Right atrium auricular region (tissue), 2 donors: ENCODE results near the gene SLC2A8. TPM values are rescaled to one million over a fixed set of nuclear protein-coding genes. Genes with fewer than 3 reads are reported as not detected.
A peak's percentile ranks its signal among the peaks of the same experiment; 100 is the strongest.

Experiments
- DNase-seq: peaks from one replicate; pipeline ENCODE4 v3.0.0-alpha.2; 2019; ENCODE audit warnings: low spot score
- H3K27ac ChIP-seq, 2 donors: fragments of 200-600 bp; sonication (generic); 1 replicate in 1 of 2; 2 replicates in 1 of 2; pipeline ENCODE4 v1.5.1; 2016 to 2019
- H3K27me3 ChIP-seq, 2 donors: fragments of 200-600 bp; sonication (generic); one replicate each; pipeline versions ENCODE4 v1.5.1 to v1.6.0; 2017 to 2019
- H3K36me3 ChIP-seq: fragments of 200-600 bp; sonication (generic); one replicate; pipeline ENCODE4 v1.5.1; 2016
- H3K4me1 ChIP-seq, 2 donors: fragments of 200-600 bp; sonication (generic); one replicate each; pipeline versions ENCODE4 v1.5.1 to v1.6.0; 2017 to 2019
- H3K4me3 ChIP-seq, 2 donors: fragments of 200-600 bp; sonication (generic); 1 replicate in 1 of 2; 2 replicates in 1 of 2; pipeline ENCODE4 v1.5.1; 2017 to 2019; ENCODE audit warnings: mild to moderate bottlenecking in 1 of 2, moderate library complexity in 1 of 2
- H3K9me3 ChIP-seq, 2 donors: fragments of 200-600 bp; sonication (generic); one replicate each; pipeline ENCODE4 v1.5.1; 2019
- total RNA-seq, 2 donors: library from RNA; depleted of rRNA; stranded (reverse); fragments of >200 nt; gene quantifications; one replicate each; pipeline ENCODE4 v1.1.0, GENCODE V29; 2016
- TF ChIP-seq, protein P1 (sequence below), 2 donors: fragments of 200-600 bp; sonication (generic); IDR thresholded peaks; one replicate each; pipeline ENCODE4 v1.5.1; 2019; ENCODE audit warnings: antibody characterized with exemption in 2 of 2

The SLC2A8 gene
- total RNA-seq, 2 donors from 2014 or later = 19.2 to 19.8 TPM

DNA sequence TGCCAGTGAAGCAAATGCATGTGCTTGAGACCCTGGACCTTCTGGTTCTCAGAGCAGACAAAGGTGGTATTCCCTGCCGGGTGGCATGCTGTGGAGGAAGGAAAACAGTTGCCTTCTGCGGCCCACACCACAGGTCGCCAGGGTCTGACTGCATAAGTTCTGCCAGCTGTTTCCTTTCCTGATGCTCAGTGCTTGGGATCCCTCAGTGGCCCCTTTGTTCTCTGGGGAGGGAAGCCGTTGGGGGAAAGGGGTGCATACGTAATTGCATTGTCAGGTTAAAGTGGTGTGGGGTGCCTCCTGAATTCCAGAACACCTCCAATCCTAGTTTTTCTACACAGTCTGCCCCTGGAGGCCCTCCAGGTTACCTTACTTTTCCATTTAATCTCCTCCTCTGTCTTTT is 43.1 kb upstream of the SLC2A8 start:
- Histone ChIP-seq H3K27me3 (no peaks in the 10 kb centered on the region), H3K4me3 (no peak overlapping the region), H3K9me3 (no peaks in the 10 kb centered on the region), H3K27ac (no peak overlapping the region), H3K4me1 (no peaks in the 10 kb centered on the region), H3K36me3 (peaks cover 14% of the 10 kb centered on the region)
- no peak for DNase-seq
- TF ChIP-seq, protein P1, sequence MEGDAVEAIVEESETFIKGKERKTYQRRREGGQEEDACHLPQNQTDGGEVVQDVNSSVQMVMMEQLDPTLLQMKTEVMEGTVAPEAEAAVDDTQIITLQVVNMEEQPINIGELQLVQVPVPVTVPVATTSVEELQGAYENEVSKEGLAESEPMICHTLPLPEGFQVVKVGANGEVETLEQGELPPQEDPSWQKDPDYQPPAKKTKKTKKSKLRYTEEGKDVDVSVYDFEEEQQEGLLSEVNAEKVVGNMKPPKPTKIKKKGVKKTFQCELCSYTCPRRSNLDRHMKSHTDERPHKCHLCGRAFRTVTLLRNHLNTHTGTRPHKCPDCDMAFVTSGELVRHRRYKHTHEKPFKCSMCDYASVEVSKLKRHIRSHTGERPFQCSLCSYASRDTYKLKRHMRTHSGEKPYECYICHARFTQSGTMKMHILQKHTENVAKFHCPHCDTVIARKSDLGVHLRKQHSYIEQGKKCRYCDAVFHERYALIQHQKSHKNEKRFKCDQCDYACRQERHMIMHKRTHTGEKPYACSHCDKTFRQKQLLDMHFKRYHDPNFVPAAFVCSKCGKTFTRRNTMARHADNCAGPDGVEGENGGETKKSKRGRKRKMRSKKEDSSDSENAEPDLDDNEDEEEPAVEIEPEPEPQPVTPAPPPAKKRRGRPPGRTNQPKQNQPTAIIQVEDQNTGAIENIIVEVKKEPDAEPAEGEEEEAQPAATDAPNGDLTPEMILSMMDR (IDR thresholded peaks at IDR 0.05) = no peak

DNA sequence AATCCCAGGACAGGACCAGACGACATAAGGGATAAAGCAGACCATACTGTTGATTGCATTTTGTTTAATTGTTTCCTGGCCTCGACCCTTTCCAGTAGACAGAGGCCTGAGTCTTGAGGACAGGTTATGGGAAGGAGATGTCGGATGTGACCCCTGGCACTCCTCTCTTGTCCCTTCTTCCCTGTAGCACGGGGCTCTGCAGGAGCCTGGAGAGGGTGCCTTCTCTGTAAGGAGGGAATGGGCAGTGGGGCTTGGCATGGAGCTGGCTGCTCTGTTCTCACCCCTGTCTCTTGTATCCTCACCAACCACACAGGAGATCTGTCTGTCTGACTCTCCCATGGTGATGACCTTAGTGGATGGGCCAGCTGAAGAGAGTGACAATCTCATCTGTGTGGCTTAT is 40.1 kb upstream of the SLC2A8 start:
- no peak overlapping the region for H3K27ac ChIP-seq
- no peaks in the 10 kb centered on the region for H3K27me3 ChIP-seq
- DNase-seq = no peak
- no peaks in the 10 kb centered on the region for H3K9me3 ChIP-seq
- TF ChIP-seq, protein P1 (IDR thresholded peaks at IDR 0.05) = no peak
- H3K36me3 ChIP-seq = peaks cover 14% of the 10 kb centered on the region
- H3K4me1 ChIP-seq = no peaks in the 10 kb centered on the region
- no peak overlapping the region for H3K4me3 ChIP-seq

DNA sequence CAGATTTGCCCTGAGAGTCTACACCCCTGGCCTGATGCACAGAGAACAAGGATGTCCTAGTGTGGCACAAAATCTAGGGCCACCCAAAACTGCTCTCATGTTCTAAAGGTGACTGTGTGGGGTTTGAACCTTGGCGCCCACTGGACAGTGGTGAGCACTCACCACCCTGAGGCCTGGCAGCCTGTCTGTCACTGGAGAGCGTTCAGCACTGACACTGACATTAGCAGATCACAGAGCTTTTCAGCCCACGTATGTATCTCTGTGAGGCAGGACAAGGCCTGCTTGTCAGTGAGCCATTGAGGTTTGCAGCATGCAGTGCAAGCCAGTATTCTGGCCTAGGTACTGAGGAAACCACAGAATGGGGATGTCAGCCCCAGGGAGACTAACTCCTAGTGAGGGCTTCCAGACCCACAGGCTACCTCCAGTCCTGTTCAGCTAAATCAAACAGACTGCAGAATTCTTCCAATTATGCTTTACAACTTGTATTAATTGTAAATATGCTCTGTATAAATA is 38.9 kb upstream of the SLC2A8 start:
- TF ChIP-seq, protein P1 (IDR thresholded peaks at IDR 0.05) = no peak
- Histone ChIP-seq H3K36me3 (peaks cover 14% of the 10 kb centered on the region), H3K27me3 (no peaks in the 10 kb centered on the region), H3K9me3 (no peaks in the 10 kb centered on the region), H3K27ac (no peak overlapping the region), H3K4me3 (no peak overlapping the region), H3K4me1 (no peaks in the 10 kb centered on the region)
- no peak for DNase-seq

DNA sequence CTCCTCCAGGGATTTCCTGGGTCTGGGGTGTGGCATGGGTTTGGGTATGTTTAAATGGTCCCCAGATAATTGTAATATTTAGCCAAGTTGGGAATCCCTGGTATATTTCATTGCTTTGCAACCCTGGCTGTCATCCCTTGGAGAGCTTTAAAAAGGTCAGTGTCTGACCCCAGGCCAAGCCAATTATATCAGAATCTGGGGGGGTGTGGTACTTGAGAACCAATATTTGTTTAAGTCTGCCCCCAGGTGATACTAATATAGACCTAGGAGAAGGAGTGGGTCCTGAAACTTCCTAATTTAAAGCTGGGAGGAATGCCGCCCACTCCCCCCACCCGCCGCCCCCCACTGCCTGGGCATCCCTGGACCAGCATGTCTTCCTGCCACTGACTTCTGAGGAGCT is 38.2 kb upstream of the SLC2A8 start:
- no peak overlapping the region for H3K4me3 ChIP-seq
- no peak for DNase-seq
- no peak overlapping the region for H3K27ac ChIP-seq
- H3K9me3 ChIP-seq = no peaks in the 10 kb centered on the region
- TF ChIP-seq, protein P1 (IDR thresholded peaks at IDR 0.05) = no peak
- no peaks in the 10 kb centered on the region for H3K27me3 ChIP-seq
- H3K4me1 ChIP-seq = no peaks in the 10 kb centered on the region
- H3K36me3 ChIP-seq = peaks cover 14% of the 10 kb centered on the region

DNA sequence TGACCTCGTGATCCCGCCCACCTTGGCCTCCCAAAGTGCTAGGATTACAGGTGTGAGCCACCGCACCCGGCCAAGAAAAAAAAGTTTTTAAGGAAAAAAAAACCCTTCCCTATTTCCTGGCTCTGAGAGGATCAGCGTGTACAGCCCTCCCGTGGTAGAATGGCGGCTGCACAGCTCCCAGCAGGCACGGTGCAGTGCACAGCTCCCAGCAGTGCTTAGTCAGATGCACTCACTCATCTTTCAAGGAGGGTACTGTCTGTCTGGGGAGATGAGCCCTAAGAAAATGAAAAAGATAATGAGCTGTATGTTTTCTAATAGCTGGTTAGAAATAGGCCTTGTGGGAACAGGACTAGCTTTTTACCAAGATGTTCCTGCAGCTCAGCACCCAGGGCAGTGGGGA is 36.7 kb upstream of the SLC2A8 start:
- H3K9me3 ChIP-seq = no peaks in the 10 kb centered on the region
- TF ChIP-seq, protein P1 (IDR thresholded peaks at IDR 0.05) = peak in 1 of 2 donors; percentile 48
- H3K4me3 ChIP-seq = no peak overlapping the region
- H3K27ac ChIP-seq = no peak overlapping the region
- no peak for DNase-seq
- H3K27me3 ChIP-seq = no peaks in the 10 kb centered on the region
- H3K36me3 ChIP-seq = peaks cover 11% of the 10 kb centered on the region
- H3K4me1 ChIP-seq = no peaks in the 10 kb centered on the region

DNA sequence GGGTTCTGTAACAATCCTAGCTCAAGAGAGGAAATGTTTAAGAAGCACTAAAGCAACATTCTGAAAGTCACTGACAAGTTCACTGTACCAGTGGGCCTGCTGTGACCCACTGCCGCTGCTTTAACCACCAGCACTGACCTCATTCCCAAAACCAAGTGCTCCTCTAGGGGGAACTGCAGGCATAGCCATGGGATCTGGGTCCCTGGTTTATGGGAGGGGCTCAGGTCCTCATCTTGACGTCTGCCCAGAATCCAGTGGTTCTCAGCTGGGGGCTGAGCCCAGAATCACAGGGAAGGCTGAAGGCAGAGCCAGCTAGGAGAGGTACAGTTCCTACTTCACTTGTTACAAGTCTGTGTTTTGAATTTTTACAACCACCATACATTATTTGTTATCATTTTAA is 36.1 kb upstream of the SLC2A8 start:
- Histone ChIP-seq H3K4me1 (no peaks in the 10 kb centered on the region), H3K4me3 (no peak overlapping the region), H3K27ac (no peak overlapping the region), H3K9me3 (no peaks in the 10 kb centered on the region), H3K36me3 (peaks cover 5% of the 10 kb centered on the region), H3K27me3 (no peaks in the 10 kb centered on the region)
- DNase-seq = no peak
- TF ChIP-seq, protein P1 (IDR thresholded peaks at IDR 0.05) = no peak
